HepG2 (cell line): ENCODE results near the gene ELP6. TPM values are rescaled to one million over a fixed set of nuclear protein-coding genes. Genes with fewer than 3 reads are reported as not detected.

Experiments
- ARID5B ChIP-seq: IDR thresholded peaks from 2 replicates; pipeline ENCODE4 v1.4.0; 2020; ENCODE audit warnings: mild to moderate bottlenecking, missing genetic modification reagents
- BCL3 ChIP-seq: sonication (generic); formaldehyde crosslinking; IDR thresholded peaks from 2 replicates; pipeline ENCODE4 v1.5.1; 2020; ENCODE audit warnings: mild to moderate bottlenecking, missing genetic modification reagents, moderate library complexity
- ETV6 ChIP-seq: sonication (generic); formaldehyde crosslinking; conservative IDR thresholded peaks from 2 replicates; pipeline ENCODE4 v1.4.0; 2020; ENCODE audit warnings: missing genetic modification reagents
- HNF1A ChIP-seq, 2 experiments: sonication (generic) in 1 of 2; formaldehyde crosslinking in 1 of 2; IDR thresholded peaks; 2 replicates each; pipeline versions ENCODE4 v1.4.0 to v1.6.1; 2016 to 2020; ENCODE audit warnings: borderline replicate concordance in 1 of 2, low read depth in 1 of 2, mild to moderate bottlenecking in 1 of 2, missing genetic modification reagents in 1 of 2
- ISX ChIP-seq: sonication (generic); formaldehyde crosslinking; conservative IDR thresholded peaks from 2 replicates; pipeline ENCODE4 v1.5.0; 2020; ENCODE audit warnings: missing genetic modification reagents
- JARID2 ChIP-seq: sonication (generic); formaldehyde crosslinking; IDR thresholded peaks from 2 replicates; pipeline ENCODE4 v1.8.1; 2023; ENCODE audit warnings: missing genetic modification reagents, inconsistent platforms; ENCODE audit not compliant: insufficient replicate concordance
- MEIS1 ChIP-seq: sonication (generic); formaldehyde crosslinking; IDR thresholded peaks from 2 replicates; pipeline ENCODE4 v1.9.0; 2021; ENCODE audit warnings: mild to moderate bottlenecking, missing genetic modification reagents, moderate library complexity, borderline replicate concordance
- NFRKB ChIP-seq: fragments of 450-650 bp; IDR thresholded peaks from 2 replicates; pipeline ENCODE4 v1.6.1; 2017
- SALL2 ChIP-seq: sonication (generic); formaldehyde crosslinking; IDR thresholded peaks from 2 replicates; pipeline ENCODE4 v1.8.1; 2023; ENCODE audit warnings: mild to moderate bottlenecking, missing genetic modification reagents, inconsistent platforms
- SSRP1 ChIP-seq: IDR thresholded peaks from 2 replicates; pipeline ENCODE4 v1.6.1; 2016; ENCODE audit warnings: control low read depth
- ZNF670 ChIP-seq: sonication (generic); formaldehyde crosslinking; IDR thresholded peaks from 2 replicates; pipeline ENCODE4 v1.8.0; 2022; ENCODE audit warnings: mild to moderate bottlenecking, missing genetic modification reagents, borderline replicate concordance
- polyA plus RNA-seq, 8 experiments: library from polyadenylated mRNA; depleted of rRNA in 3 of 8; stranded (reverse) in 7 of 8; unstranded in 1 of 8; fragments of >200 nt; fragmentation: Illumina TruSeq in 4 of 8; extraction: Trizol in 4 of 8; gene quantifications; 2 replicates each; pipeline versions ENCODE4 v1.2.1 to v1.2.3, GENCODE V29; 2011 to 2016; ENCODE audit warnings: low read depth in 4 of 8, missing spikeins in 1 of 8, mixed read lengths in 1 of 8; ENCODE audit not compliant: insufficient read depth in 1 of 8
- total RNA-seq, 5 experiments: library from RNA; depleted of rRNA; stranded (reverse); fragments of >200 nt; fragmentation: Illumina TruSeq; extraction: Trizol; gene quantifications; 2 replicates each; pipeline ENCODE4 v1.2.3, GENCODE V29; 2016; ENCODE audit warnings: low read depth in 1 of 5

Gene ELP6
- total and polyA plus RNA-seq, 2 of the 13 experiments (the other 11 are each of a cell fraction or from before 2014, with no cell fraction given): 45.0 to 49.3 TPM

- TF ChIP-seq MEIS1 (peak; percentile 34; the same call in 1 of the 2 replicates), ISX (CRISPR knock-in tag) (no peak), HNF1A (IDR thresholded peaks at IDR 0.05; ENCODE audit: low read depth) (no peak), HNF1A (CRISPR knock-in tag; IDR thresholded peaks at IDR 0.05; ENCODE audit: borderline replicate concordance) (0 out of 2 replicates have a peak, but pooled peaks have one; percentile 35), SSRP1 (no peak), SALL2 (CRISPR knock-in tag) (no peak), ETV6 (CRISPR knock-in tag) (no peak; the same call in 1 of the 2 replicates), NFRKB (no peak), BCL3 (CRISPR knock-in tag) (peak; percentile 66; the same call in 1 of the 2 replicates), JARID2 (CRISPR knock-in tag) (no peak), ZNF670 (no peak), ARID5B (CRISPR knock-in tag) (no peak)
Observed at GRCh38 chr3:47522082-47522987, 8.8 kb upstream of the ELP6 start (continued).
